HepG2 (cell line): ENCODE data around the gene SH3D21. TPM values are rescaled to one million over a fixed set of nuclear protein-coding genes. Genes with fewer than 3 reads are reported as not detected.

Source experiments
- ELF1 ChIP-seq: sonication (generic); formaldehyde crosslinking; IDR thresholded peaks from 2 replicates; pipeline ENCODE4 v1.4.0; 2020; ENCODE audit warnings: missing genetic modification reagents
- GABPA ChIP-seq, 2 experiments: IDR thresholded peaks; 2 replicates each; pipeline ENCODE4 v1.6.1; 2011 to 2016; ENCODE audit warnings: low read depth in 2 of 2, low read length in 1 of 2, missing biosample characterization in 1 of 2, missing genetic modification characterization in 1 of 2
- HDAC6 ChIP-seq: fragments of 200-600 bp; sonication (generic); IDR thresholded peaks from 2 replicates; pipeline ENCODE4 v1.7.0; 2017; ENCODE audit warnings: mild to moderate bottlenecking, antibody characterized with exemption, low read length, low read depth
- HIVEP1 ChIP-seq: sonication (generic); formaldehyde crosslinking; IDR thresholded peaks from 2 replicates; pipeline ENCODE4 v1.4.0; 2020; ENCODE audit warnings: mild to moderate bottlenecking, missing genetic modification reagents
- IKZF4 ChIP-seq: sonication (generic); formaldehyde crosslinking; IDR thresholded peaks from 2 replicates; pipeline ENCODE4 v1.5.1; 2020; ENCODE audit warnings: borderline replicate concordance, mild to moderate bottlenecking, low read depth, missing genetic modification reagents; ENCODE audit errors: not compliant biosample characterization
- KDM4B ChIP-seq: sonication (generic); formaldehyde crosslinking; IDR thresholded peaks from 2 replicates; pipeline ENCODE4 v1.4.0; 2020; ENCODE audit warnings: missing genetic modification reagents
- MEF2D ChIP-seq: sonication (generic); formaldehyde crosslinking; IDR thresholded peaks from 2 replicates; pipeline ENCODE4 v1.5.1; 2020; ENCODE audit warnings: mild to moderate bottlenecking, missing genetic modification reagents
- MIER2 ChIP-seq: IDR thresholded peaks from 2 replicates; pipeline ENCODE4 v1.6.1; 2016; ENCODE audit warnings: missing biosample characterization, missing genetic modification reagents
- SNRNP70 ChIP-seq: fragments of 200-400 bp; formaldehyde crosslinking; IDR thresholded peaks from 2 replicates; pipeline ENCODE4 v1.6.1; 2017; ENCODE audit warnings: mild to moderate bottlenecking, low read depth, low read length, moderate library complexity
- TAF1 ChIP-seq: sonication (generic); formaldehyde crosslinking; IDR thresholded peaks from 2 replicates; pipeline ENCODE4 v1.4.0; 2020; ENCODE audit warnings: missing genetic modification reagents
- ZBTB21 ChIP-seq: sonication (generic); formaldehyde crosslinking; IDR thresholded peaks from 2 replicates; pipeline ENCODE4 v1.4.0; 2020; ENCODE audit warnings: missing genetic modification reagents
- ZFP37 ChIP-seq: sonication (generic); formaldehyde crosslinking; IDR thresholded peaks from 2 replicates; pipeline ENCODE4 v1.4.0; 2020; ENCODE audit warnings: missing genetic modification reagents, borderline replicate concordance
- ZNF235 ChIP-seq: sonication (generic); formaldehyde crosslinking; IDR thresholded peaks from 2 replicates; pipeline ENCODE4 v1.8.1; 2023; ENCODE audit warnings: mild to moderate bottlenecking, missing genetic modification reagents, borderline replicate concordance
- ZNF282 ChIP-seq: fragments of 450-650 bp; IDR thresholded peaks from 2 replicates; pipeline ENCODE4 v1.6.1; 2018; ENCODE audit not compliant: partially characterized antibody
- ZNF333 ChIP-seq: sonication (generic); formaldehyde crosslinking; IDR thresholded peaks from 2 replicates; pipeline ENCODE4 v1.4.0; 2020; ENCODE audit warnings: mild to moderate bottlenecking, missing genetic modification reagents, borderline replicate concordance
- ZNF34 ChIP-seq: sonication (generic); formaldehyde crosslinking; IDR thresholded peaks from 2 replicates; pipeline ENCODE4 v1.4.0; 2020; ENCODE audit warnings: mild to moderate bottlenecking, missing genetic modification reagents, borderline replicate concordance
- ZNF552 ChIP-seq: sonication (generic); formaldehyde crosslinking; IDR thresholded peaks from 2 replicates; pipeline ENCODE4 v1.9.0; 2022; ENCODE audit warnings: missing genetic modification reagents, mild to moderate bottlenecking, borderline replicate concordance
- ZNF563 ChIP-seq: sonication (generic); formaldehyde crosslinking; IDR thresholded peaks from 2 replicates; pipeline ENCODE4 v1.8.0; 2022; ENCODE audit warnings: mild to moderate bottlenecking, moderate library complexity, missing genetic modification reagents
- ZNF766 ChIP-seq: sonication (generic); formaldehyde crosslinking; IDR thresholded peaks from 2 replicates; pipeline ENCODE4 v1.5.0; 2020; ENCODE audit warnings: missing genetic modification reagents, borderline replicate concordance
- ZNF775 ChIP-seq: sonication (generic); formaldehyde crosslinking; IDR thresholded peaks from 2 replicates; pipeline ENCODE4 v1.4.0; 2020; ENCODE audit warnings: missing genetic modification reagents, mild to moderate bottlenecking, moderate library complexity, borderline replicate concordance
- polyA plus RNA-seq, 8 experiments: library from polyadenylated mRNA; depleted of rRNA in 3 of 8; stranded (reverse) in 7 of 8; unstranded in 1 of 8; fragments of >200 nt; fragmentation: Illumina TruSeq in 4 of 8; extraction: Trizol in 4 of 8; gene quantifications; 2 replicates each; pipeline versions ENCODE4 v1.2.1 to v1.2.3, GENCODE V29; 2011 to 2016; ENCODE audit warnings: low read depth in 4 of 8, missing spikeins in 1 of 8, mixed read lengths in 1 of 8; ENCODE audit not compliant: insufficient read depth in 1 of 8
- total RNA-seq, 5 experiments: library from RNA; depleted of rRNA; stranded (reverse); fragments of >200 nt; fragmentation: Illumina TruSeq; extraction: Trizol; gene quantifications; 2 replicates each; pipeline ENCODE4 v1.2.3, GENCODE V29; 2016; ENCODE audit warnings: low read depth in 1 of 5
- TF ChIP-seq, protein P1 (sequence below): sonication (generic); formaldehyde crosslinking; IDR thresholded peaks from 2 replicates; pipeline ENCODE4 v1.8.1; 2023; ENCODE audit warnings: mild to moderate bottlenecking, missing genetic modification reagents
- TF ChIP-seq, protein P2 (sequence below): sonication (generic); formaldehyde crosslinking; IDR thresholded peaks from 2 replicates; pipeline ENCODE4 v1.4.0; 2020; ENCODE audit warnings: missing genetic modification reagents, borderline replicate concordance
- TF ChIP-seq, protein P3 (sequence below): sonication (generic); formaldehyde crosslinking; IDR thresholded peaks from 2 replicates; pipeline ENCODE4 v1.5.0; 2020; ENCODE audit warnings: missing genetic modification reagents
- TF ChIP-seq, protein P4 (sequence below): sonication (generic); formaldehyde crosslinking; IDR thresholded peaks from 2 replicates; pipeline ENCODE4 v1.8.1; 2023; ENCODE audit warnings: mild to moderate bottlenecking, missing genetic modification reagents, borderline replicate concordance
- TF ChIP-seq, protein P5 (sequence below): sonication (generic); formaldehyde crosslinking; IDR thresholded peaks from 2 replicates; pipeline ENCODE4 v1.8.0; 2022; ENCODE audit warnings: mild to moderate bottlenecking, missing genetic modification reagents, moderate library complexity

SH3D21 gene
- total and polyA plus RNA-seq, 2 of the 13 experiments (the other 11 are each of a cell fraction or from before 2014, with no cell fraction given) = 5.1 to 8.6 TPM

DNA sequence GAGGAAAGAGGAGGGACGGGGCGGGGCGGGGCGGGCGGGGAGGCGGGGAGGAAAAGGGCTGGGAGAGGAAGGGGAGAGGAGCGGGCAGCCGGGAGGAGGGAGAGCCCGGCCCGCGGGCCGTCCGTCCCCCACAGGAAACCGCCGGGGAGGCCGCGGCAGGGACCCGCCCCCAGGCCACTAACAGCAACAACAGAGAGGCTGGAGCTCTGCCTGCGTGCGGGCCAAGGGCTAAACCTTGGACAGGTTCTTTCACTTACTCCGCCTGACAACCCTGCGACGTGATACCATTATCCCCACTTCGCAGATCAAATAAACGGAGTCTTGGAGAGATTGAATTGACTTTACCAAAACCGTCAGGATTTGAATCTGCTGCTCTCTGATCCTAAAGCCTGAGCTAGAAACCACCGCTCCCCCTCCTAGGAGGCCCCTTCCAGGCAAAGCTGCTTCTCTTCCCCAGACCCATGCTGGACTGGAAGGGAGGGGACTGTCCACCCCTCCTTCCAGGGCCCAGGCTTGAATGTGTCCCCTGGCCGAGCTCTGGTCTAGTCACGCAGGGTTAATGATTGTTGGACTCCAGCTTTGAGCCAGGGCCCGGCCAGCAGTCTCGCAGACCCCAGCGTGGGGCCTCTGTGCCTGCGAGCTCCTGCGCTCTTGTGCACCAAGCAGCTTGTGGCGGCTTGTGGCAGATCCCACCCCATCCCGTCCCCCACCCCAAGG lies 17.6 kb downstream of the SH3D21 start, which contains the start of gene EVA1B (continued):
- TF ChIP-seq, protein P1, sequence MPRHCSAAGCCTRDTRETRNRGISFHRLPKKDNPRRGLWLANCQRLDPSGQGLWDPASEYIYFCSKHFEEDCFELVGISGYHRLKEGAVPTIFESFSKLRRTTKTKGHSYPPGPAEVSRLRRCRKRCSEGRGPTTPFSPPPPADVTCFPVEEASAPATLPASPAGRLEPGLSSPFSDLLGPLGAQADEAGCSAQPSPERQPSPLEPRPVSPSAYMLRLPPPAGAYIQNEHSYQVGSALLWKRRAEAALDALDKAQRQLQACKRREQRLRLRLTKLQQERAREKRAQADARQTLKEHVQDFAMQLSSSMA (CRISPR knock-in tag) = no peak
- TF ChIP-seq ZFP37 (CRISPR knock-in tag) (no peak; the same call in 1 of the 2 replicates), ZBTB21 (CRISPR knock-in tag) (no peak), ZNF333 (CRISPR knock-in tag) (no peak), TAF1 (CRISPR knock-in tag) (peak; percentile 70), HDAC6 (no peak), ZNF34 (CRISPR knock-in tag) (no peak), GABPA (IDR thresholded peaks at IDR 0.05; ENCODE audit: low read depth, low read length) (0 out of 2 replicates have a peak, but pooled peaks have one; percentile 3), GABPA (CRISPR knock-in tag; IDR thresholded peaks at IDR 0.05; ENCODE audit: low read depth) (no peak), ZNF775 (no peak), ZNF563 (CRISPR knock-in tag) (no peak; the same call in 1 of the 2 replicates), MIER2 (no peak), SNRNP70 (no peak), ELF1 (no peak), ZNF766 (CRISPR knock-in tag) (peak; percentile 72; the same call in 1 of the 2 replicates), ZNF235 (no peak), IKZF4 (CRISPR knock-in tag) (peak; percentile 66), MEF2D (CRISPR knock-in tag) (no peak), KDM4B (CRISPR knock-in tag) (peak; percentile 54; the same call in 1 of the 2 replicates), HIVEP1 (CRISPR knock-in tag) (no peak), ZNF282 (no peak), ZNF552 (CRISPR knock-in tag) (no peak)
- TF ChIP-seq, protein P2, sequence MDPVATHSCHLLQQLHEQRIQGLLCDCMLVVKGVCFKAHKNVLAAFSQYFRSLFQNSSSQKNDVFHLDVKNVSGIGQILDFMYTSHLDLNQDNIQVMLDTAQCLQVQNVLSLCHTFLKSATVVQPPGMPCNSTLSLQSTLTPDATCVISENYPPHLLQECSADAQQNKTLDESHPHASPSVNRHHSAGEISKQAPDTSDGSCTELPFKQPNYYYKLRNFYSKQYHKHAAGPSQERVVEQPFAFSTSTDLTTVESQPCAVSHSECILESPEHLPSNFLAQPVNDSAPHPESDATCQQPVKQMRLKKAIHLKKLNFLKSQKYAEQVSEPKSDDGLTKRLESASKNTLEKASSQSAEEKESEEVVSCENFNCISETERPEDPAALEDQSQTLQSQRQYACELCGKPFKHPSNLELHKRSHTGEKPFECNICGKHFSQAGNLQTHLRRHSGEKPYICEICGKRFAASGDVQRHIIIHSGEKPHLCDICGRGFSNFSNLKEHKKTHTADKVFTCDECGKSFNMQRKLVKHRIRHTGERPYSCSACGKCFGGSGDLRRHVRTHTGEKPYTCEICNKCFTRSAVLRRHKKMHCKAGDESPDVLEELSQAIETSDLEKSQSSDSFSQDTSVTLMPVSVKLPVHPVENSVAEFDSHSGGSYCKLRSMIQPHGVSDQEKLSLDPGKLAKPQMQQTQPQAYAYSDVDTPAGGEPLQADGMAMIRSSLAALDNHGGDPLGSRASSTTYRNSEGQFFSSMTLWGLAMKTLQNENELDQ (CRISPR knock-in tag) = no peak
- TF ChIP-seq, protein P3, sequence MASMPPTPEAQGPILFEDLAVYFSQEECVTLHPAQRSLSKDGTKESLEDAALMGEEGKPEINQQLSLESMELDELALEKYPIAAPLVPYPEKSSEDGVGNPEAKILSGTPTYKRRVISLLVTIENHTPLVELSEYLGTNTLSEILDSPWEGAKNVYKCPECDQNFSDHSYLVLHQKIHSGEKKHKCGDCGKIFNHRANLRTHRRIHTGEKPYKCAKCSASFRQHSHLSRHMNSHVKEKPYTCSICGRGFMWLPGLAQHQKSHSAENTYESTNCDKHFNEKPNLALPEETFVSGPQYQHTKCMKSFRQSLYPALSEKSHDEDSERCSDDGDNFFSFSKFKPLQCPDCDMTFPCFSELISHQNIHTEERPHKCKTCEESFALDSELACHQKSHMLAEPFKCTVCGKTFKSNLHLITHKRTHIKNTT (CRISPR knock-in tag) = no peak
- TF ChIP-seq, protein P4, sequence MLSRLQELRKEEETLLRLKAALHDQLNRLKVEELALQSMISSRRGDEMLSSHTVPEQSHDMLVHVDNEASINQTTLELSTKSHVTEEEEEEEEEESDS = no peak
- TF ChIP-seq, protein P5, sequence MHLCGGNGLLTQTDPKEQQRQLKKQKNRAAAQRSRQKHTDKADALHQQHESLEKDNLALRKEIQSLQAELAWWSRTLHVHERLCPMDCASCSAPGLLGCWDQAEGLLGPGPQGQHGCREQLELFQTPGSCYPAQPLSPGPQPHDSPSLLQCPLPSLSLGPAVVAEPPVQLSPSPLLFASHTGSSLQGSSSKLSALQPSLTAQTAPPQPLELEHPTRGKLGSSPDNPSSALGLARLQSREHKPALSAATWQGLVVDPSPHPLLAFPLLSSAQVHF (CRISPR knock-in tag) = no peak
